B cell (primary cell): ENCODE data around the gene YBEY.

ENCODE experiments used
- CTCF ChIP-seq: fragments of 200-600 bp; IDR thresholded peaks from one replicate; pipeline ENCODE4 v1.8.0; 2022; ENCODE audit warnings: antibody characterized with exemption, mild to moderate bottlenecking
- EZH2 ChIP-seq: IDR thresholded peaks from 2 replicates; pipeline ENCODE4 v1.6.1; 2012; ENCODE audit warnings: borderline replicate concordance, low read depth, mild to moderate bottlenecking, moderate library complexity, low read length; ENCODE audit not compliant: insufficient read depth, poor library complexity, severe bottlenecking

GRCh38 chr21:46254208-46254975, 31.8 kb upstream of the YBEY start:
- TF ChIP-seq CTCF = no peak
- no peak for TF ChIP-seq EZH2
